HG03175 (cell line): ENCODE measurements around the gene CCDC51.
A peak's percentile ranks its signal among the peaks of the same experiment; 100 is the strongest.

Experiments used
- ATAC-seq: cut with Tn5 transposase; IDR thresholded peaks from one replicate; pipeline ENCODE4 v1.9.1; 2021; ENCODE audit warnings: mild to moderate bottlenecking, moderate library complexity; ENCODE audit not compliant: unreplicated experiment

The CCDC51 gene

DNA sequence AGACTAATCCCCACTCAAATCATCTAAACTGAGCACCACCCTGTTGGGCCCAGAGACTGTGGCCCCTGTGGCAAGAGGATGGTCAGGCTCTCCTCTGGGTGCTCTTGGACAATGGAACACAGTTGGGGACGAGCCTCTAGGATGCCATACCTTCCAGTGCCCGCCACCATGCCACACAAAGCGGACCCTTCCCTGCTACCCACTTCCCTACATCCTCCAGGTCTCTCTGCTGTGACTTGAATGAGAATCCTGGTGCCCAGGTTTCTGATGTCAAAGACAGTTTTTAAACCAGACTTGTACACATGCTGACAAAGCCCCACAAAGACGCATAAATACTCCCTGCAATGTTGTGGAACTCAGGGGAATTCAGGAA, 4.7 kb downstream of the CCDC51 start:
- no peak for ATAC-seq

DNA sequence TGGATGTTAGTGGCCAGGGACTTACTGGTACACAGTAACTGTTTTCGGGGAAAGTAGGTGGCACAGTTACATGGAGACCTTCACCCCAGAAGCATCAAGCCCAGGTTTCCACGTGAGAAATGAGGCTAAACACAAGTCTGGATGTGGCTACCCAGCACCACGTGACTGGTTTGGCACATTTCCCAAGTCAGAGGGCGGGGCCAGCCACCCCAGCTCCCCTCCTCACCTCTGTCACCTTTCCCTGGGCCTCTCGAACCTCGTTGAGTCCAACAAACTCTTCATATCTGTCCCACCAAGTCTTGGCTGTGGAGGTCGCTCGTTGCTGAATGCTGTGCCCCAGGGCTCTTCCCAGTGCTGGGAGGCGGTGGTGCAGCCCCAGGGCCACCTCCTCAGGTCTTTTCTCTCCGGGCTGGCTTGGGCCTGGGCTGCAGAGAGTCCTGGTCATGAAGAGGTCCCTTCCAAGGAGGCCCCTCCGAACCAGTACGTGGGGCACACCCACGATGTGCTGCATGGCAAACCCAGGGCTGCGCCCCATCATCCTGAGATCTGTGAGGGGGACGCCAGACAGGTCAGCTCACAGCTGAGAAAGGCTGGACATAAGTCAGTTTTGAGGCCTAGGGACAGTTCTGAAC, 5.2 kb downstream of the CCDC51 start:
- ATAC-seq: no peak

- no peak for ATAC-seq
These were observed 6.3 kb downstream of the CCDC51 start for GRCh38 chr3:48433472-48434118.

GRCh38 chr3:48432411-48433371, 7.2 kb downstream of the CCDC51 start:
- ATAC-seq: no peak

DNA sequence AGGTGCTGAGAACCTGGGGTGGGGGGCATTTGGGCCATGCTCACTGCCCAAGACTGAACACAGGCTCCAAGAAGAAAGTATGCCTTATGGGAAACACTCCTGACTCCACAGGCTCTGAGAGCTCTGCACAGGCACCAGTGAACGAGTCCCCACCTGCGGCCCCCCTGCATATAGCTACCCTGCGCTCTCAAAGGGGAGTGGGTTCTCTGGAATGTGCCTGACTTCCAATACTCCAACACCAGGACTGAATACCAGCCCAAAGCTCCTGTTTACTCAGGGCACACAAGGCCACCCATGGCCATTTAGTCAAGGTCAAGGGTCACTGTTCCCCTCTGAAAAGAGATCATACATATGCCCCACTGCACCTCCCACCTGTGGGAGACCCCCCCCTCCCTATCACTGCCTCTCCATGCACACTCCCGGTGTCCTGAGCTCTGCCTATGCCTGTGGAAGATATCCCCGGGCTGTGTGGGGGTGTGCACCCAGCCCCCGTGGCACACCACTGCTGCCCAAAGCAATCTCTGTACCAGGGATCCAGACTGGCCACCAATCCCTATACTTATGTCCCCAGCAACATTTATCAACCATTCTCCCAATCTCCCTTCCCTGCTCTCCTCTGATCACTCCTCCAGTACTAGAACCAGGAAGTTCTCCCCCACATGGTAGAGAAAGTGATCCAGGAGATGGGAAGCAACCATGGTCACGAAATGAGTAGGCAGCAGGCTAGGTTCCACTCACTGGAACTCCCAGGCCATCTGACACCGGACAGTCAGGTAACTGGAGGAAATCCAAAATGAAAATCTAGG, 8.5 kb downstream of the CCDC51 start:
- ATAC-seq: no peak

DNA sequence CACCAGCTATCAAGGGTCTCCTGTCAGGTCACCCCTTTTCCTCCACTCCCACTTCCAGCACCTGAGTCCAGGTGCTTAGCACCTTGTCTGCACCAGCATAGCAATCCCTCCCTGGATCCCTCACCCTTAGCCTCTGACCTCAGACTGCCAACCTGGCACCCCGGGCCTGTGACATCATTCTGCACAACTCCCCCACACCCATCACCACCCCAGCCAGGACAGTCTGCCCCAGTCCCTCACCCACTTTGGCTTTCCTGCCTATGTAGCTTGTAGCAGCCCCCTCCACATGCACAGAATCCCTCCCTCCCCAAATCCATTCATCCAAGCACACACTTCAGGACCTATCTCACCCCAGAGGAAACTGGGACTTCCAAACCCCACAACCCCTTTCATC, 9.2 kb downstream of the CCDC51 start:
- ATAC-seq: no peak

GRCh38 chr3:48429960-48430707, 9.8 kb downstream of the CCDC51 start, which contains the start of gene PLXNB1:
TSS of gene PLXNB1 (minus strand) at chr3:48430086. CDS start at chr3:48424611, 5,475 bp downstream.
- ATAC-seq: no peak

DNA sequence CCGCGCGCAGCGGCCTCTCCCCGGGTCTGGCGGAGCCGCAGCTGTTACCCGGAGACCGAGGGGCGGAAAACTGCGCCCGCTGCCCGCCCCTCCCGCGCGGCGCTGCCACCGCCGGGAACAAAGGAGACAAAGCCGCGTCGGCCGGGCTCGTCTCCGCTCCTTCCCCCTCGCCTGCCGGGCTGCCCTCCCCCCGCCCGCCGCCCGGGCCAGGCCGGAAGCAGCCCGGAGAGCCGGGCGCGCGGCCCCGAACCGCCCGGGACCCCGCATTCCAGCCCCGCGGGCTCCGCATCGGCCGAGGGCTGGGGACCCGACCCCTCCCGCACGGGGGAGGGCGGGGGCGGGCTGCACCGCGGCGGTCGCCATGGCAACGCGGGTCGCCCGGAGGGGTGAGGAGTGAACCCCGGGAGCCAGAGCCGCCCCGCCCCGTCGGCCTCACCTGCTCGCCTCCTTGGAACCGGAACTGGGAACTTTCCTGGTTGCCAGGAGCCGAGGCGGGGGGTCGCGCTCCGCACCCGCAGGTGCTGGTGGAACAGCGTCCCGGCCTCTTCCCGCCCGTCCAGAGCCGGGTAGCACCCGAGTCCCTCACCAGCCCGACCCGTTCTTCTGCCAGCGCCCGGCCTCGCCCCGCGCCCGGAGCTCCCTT, 10.5 kb downstream of the CCDC51 start:
- ATAC-seq: peak; percentile 38

GRCh38 chr3:48428572-48429316, 11.2 kb downstream of the CCDC51 start:
- peak; percentile 37 for ATAC-seq

DNA sequence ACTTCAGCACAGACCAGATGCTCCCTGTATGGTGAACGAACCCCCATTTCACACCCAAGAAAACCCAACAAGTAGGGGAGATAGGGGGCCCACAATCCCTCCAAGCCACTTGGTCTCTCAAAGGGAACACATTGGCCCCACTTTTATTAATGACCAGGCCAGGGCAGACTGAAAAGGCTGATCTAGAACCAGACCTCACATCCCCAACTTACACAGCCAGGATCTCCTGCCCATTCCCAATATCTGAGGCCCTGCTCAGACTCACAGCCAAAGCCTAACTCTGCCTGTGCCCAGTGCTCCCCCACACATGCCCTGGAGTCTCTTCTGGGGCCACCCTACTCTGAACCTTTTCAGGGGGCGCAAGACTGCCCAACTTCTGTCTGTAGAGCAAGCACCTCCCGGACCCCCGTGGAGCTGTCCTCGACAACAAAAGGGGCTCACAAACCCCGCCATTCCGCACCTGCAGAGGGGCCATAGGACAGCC, 11.8 kb downstream of the CCDC51 start:
- ATAC-seq: no peak

GRCh38 chr3:48427630-48427962, 12.3 kb downstream of the CCDC51 start:
- ATAC-seq: no peak

GRCh38 chr3:48426944-48427629, 12.8 kb downstream of the CCDC51 start:
- ATAC-seq: no peak

- no peak for ATAC-seq
These were observed 13.5 kb downstream of the CCDC51 start for GRCh38 chr3:48426401-48426909.

GRCh38 chr3:48425281-48425812, 14.6 kb downstream of the CCDC51 start:
- ATAC-seq: no peak

GRCh38 chr3:48423883-48424695, 15.8 kb downstream of the CCDC51 start:
- no peak for ATAC-seq

DNA sequence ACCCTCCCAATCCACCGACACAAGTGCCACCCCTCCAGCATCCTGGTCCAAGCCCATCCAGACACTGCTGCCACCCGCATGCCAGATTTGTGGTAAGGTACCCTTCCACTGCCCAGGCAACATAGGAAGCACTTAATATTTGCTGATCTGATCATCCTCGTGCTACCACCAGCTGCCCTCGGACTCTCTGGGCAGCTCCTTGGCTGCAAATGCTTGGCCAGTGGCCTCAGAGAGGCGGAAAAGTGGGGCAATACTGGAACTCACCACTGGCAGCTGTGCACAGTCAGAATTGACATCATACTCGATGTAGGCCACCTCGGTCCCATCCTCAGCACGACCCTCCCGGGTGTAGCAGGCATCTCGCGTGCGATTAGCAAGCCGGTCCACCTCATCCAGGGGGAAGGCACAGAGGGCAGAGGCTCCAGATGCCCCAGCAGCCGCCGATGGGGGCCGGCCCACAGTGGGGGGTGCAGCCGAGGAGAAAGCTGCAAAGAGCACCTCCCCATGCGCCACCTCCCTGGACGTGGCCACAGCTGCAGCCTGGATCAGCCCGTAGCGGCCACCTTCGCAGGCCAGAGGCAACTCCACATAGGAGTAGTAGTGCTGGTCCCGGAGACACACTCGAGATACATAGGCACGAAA, 16.6 kb downstream of the CCDC51 start:
- ATAC-seq: no peak

- ATAC-seq: no peak
These were observed 17.2 kb downstream of the CCDC51 start for GRCh38 chr3:48422681-48423080.
